ENCODE measurements around the gene RGP1.

Gene RGP1

GRCh38 chr9:35711501-35712428, 37.3 kb upstream of the RGP1 start:
- no peak overlapping the region for H2AFZ ChIP-seq (ENCODE audit: low read length, unreplicated experiment)
- H3K4me1 ChIP-seq (ENCODE audit: control insufficient read depth, insufficient read depth, low read length, unreplicated experiment): no peaks in the 10 kb centered on the region
- no peaks in the 10 kb centered on the region for H3K79me2 ChIP-seq (ENCODE audit: control insufficient read depth, insufficient read depth, low read length, unreplicated experiment)
- H3K27me3 ChIP-seq (ENCODE audit: insufficient read depth, low read length): no peaks in the 10 kb centered on the region
- H3K4me3 ChIP-seq (ENCODE audit: low read depth, low read length): no peak overlapping the region
- peaks cover 45% of the 10 kb centered on the region for H3K36me3 ChIP-seq (ENCODE audit: insufficient read depth, low read length)
- H3K27ac ChIP-seq (ENCODE audit: low read depth, low read length): no peak overlapping the region

- Histone ChIP-seq H3K36me3 (ENCODE audit: insufficient read depth, low read length) (peaks cover 56% of the 10 kb centered on the region), H3K27ac (ENCODE audit: low read depth, low read length) (no peak overlapping the region), H3K4me1 (ENCODE audit: control insufficient read depth, insufficient read depth, low read length, unreplicated experiment) (no peaks in the 10 kb centered on the region), H3K4me3 (ENCODE audit: low read depth, low read length) (no peak overlapping the region), H3K27me3 (ENCODE audit: insufficient read depth, low read length) (no peaks in the 10 kb centered on the region), H2AFZ (ENCODE audit: low read length, unreplicated experiment) (no peak overlapping the region), H3K79me2 (ENCODE audit: control insufficient read depth, insufficient read depth, low read length, unreplicated experiment) (peaks cover 3% of the 10 kb centered on the region)
These were observed 36.2 kb upstream of the RGP1 start for GRCh38 chr9:35712762-35713400.

GRCh38 chr9:35713578-35713977, 35.5 kb upstream of the RGP1 start:
- H3K27me3 ChIP-seq (ENCODE audit: insufficient read depth, low read length): no peaks in the 10 kb centered on the region
- H3K4me1 ChIP-seq (ENCODE audit: control insufficient read depth, insufficient read depth, low read length, unreplicated experiment): no peaks in the 10 kb centered on the region
- H3K36me3 ChIP-seq (ENCODE audit: insufficient read depth, low read length): peaks cover 59% of the 10 kb centered on the region
- peaks cover 3% of the 10 kb centered on the region for H3K79me2 ChIP-seq (ENCODE audit: control insufficient read depth, insufficient read depth, low read length, unreplicated experiment)
- no peak overlapping the region for H2AFZ ChIP-seq (ENCODE audit: low read length, unreplicated experiment)
- H3K27ac ChIP-seq (ENCODE audit: low read depth, low read length): no peak overlapping the region
- H3K4me3 ChIP-seq (ENCODE audit: low read depth, low read length): no peak overlapping the region

GRCh38 chr9:35714123-35714522, 35.0 kb upstream of the RGP1 start:
- Histone ChIP-seq H3K36me3 (ENCODE audit: insufficient read depth, low read length) (peaks cover 58% of the 10 kb centered on the region; the same call in 1 of the 2 replicates), H3K27me3 (ENCODE audit: insufficient read depth, low read length) (no peaks in the 10 kb centered on the region), H3K27ac (ENCODE audit: low read depth, low read length) (no peak overlapping the region), H3K4me1 (ENCODE audit: control insufficient read depth, insufficient read depth, low read length, unreplicated experiment) (no peaks in the 10 kb centered on the region), H3K79me2 (ENCODE audit: control insufficient read depth, insufficient read depth, low read length, unreplicated experiment) (peaks cover 6% of the 10 kb centered on the region), H3K4me3 (ENCODE audit: low read depth, low read length) (no peak overlapping the region), H2AFZ (ENCODE audit: low read length, unreplicated experiment) (no peak overlapping the region)

- no peaks in the 10 kb centered on the region for H3K27me3 ChIP-seq (ENCODE audit: insufficient read depth, low read length)
- no peaks in the 10 kb centered on the region for H3K4me1 ChIP-seq (ENCODE audit: control insufficient read depth, insufficient read depth, low read length, unreplicated experiment)
- H3K4me3 ChIP-seq (ENCODE audit: low read depth, low read length): no peak overlapping the region
- H2AFZ ChIP-seq (ENCODE audit: low read length, unreplicated experiment): no peak overlapping the region
- peaks cover 60% of the 10 kb centered on the region; the same call in 1 of the 2 replicates for H3K36me3 ChIP-seq (ENCODE audit: insufficient read depth, low read length)
- H3K27ac ChIP-seq (ENCODE audit: low read depth, low read length): no peak overlapping the region
- peaks cover 6% of the 10 kb centered on the region for H3K79me2 ChIP-seq (ENCODE audit: control insufficient read depth, insufficient read depth, low read length, unreplicated experiment)
These were observed 34.4 kb upstream of the RGP1 start for GRCh38 chr9:35714579-35715252.

GRCh38 chr9:35716230-35716629, 32.9 kb upstream of the RGP1 start:
- Histone ChIP-seq H3K4me1 (ENCODE audit: control insufficient read depth, insufficient read depth, low read length, unreplicated experiment) (no peaks in the 10 kb centered on the region), H3K36me3 (ENCODE audit: insufficient read depth, low read length) (peaks cover 64% of the 10 kb centered on the region), H2AFZ (ENCODE audit: low read length, unreplicated experiment) (no peak overlapping the region), H3K27me3 (ENCODE audit: insufficient read depth, low read length) (no peaks in the 10 kb centered on the region), H3K27ac (ENCODE audit: low read depth, low read length) (no peak overlapping the region), H3K4me3 (ENCODE audit: low read depth, low read length) (no peak overlapping the region), H3K79me2 (ENCODE audit: control insufficient read depth, insufficient read depth, low read length, unreplicated experiment) (peaks cover 6% of the 10 kb centered on the region)

- Histone ChIP-seq H3K27ac (ENCODE audit: low read depth, low read length) (no peak overlapping the region), H3K27me3 (ENCODE audit: insufficient read depth, low read length) (no peaks in the 10 kb centered on the region), H3K4me1 (ENCODE audit: control insufficient read depth, insufficient read depth, low read length, unreplicated experiment) (no peaks in the 10 kb centered on the region), H3K4me3 (ENCODE audit: low read depth, low read length) (no peak overlapping the region), H3K36me3 (ENCODE audit: insufficient read depth, low read length) (peaks cover 71% of the 10 kb centered on the region), H3K79me2 (ENCODE audit: control insufficient read depth, insufficient read depth, low read length, unreplicated experiment) (peaks cover 14% of the 10 kb centered on the region), H2AFZ (ENCODE audit: low read length, unreplicated experiment) (no peak overlapping the region)
These were observed 31.8 kb upstream of the RGP1 start for GRCh38 chr9:35717132-35717870.

GRCh38 chr9:35718721-35719511, 30.2 kb upstream of the RGP1 start:
- Histone ChIP-seq H2AFZ (ENCODE audit: low read length, unreplicated experiment) (no peak overlapping the region), H3K27me3 (ENCODE audit: insufficient read depth, low read length) (no peaks in the 10 kb centered on the region), H3K4me3 (ENCODE audit: low read depth, low read length) (no peak overlapping the region), H3K27ac (ENCODE audit: low read depth, low read length) (peak overlapping the region; percentile 15; the same call in 1 of the 2 replicates), H3K36me3 (ENCODE audit: insufficient read depth, low read length) (peaks cover 71% of the 10 kb centered on the region), H3K4me1 (ENCODE audit: control insufficient read depth, insufficient read depth, low read length, unreplicated experiment) (no peaks in the 10 kb centered on the region), H3K79me2 (ENCODE audit: control insufficient read depth, insufficient read depth, low read length, unreplicated experiment) (peaks cover 24% of the 10 kb centered on the region)

GRCh38 chr9:35719546-35719945, 29.5 kb upstream of the RGP1 start:
- Histone ChIP-seq H3K36me3 (ENCODE audit: insufficient read depth, low read length) (peaks cover 74% of the 10 kb centered on the region), H3K27me3 (ENCODE audit: insufficient read depth, low read length) (no peaks in the 10 kb centered on the region), H3K27ac (ENCODE audit: low read depth, low read length) (no peak overlapping the region; the same call in 1 of the 2 replicates)

More at GRCh38 chr9:35719546-35719945, 29.5 kb upstream of the RGP1 start:
- Histone ChIP-seq H3K79me2 (ENCODE audit: control insufficient read depth, insufficient read depth, low read length, unreplicated experiment) (peaks cover 30% of the 10 kb centered on the region), H2AFZ (ENCODE audit: low read length, unreplicated experiment) (no peak overlapping the region), H3K4me1 (ENCODE audit: control insufficient read depth, insufficient read depth, low read length, unreplicated experiment) (no peaks in the 10 kb centered on the region), H3K4me3 (ENCODE audit: low read depth, low read length) (no peak overlapping the region)

Measured in ACC112 (cell line).